Loucy (cell line): ENCODE results near the gene PPP1R9B.

Source experiments
- EZH2phosphoT487 ChIP-seq: fragments of 200-600 bp; IDR thresholded peaks from 2 replicates; pipeline ENCODE4 v1.6.1; 2018; ENCODE audit warnings: antibody characterized with exemption, mild to moderate bottlenecking, moderate library complexity, borderline replicate concordance
- TF ChIP-seq, protein P1 (sequence below): fragments of 200-600 bp; sonication (generic); conservative IDR thresholded peaks from 2 replicates; pipeline ENCODE4 v1.5.1; 2014; ENCODE audit warnings: mild to moderate bottlenecking, antibody characterized with exemption, low read length

DNA sequence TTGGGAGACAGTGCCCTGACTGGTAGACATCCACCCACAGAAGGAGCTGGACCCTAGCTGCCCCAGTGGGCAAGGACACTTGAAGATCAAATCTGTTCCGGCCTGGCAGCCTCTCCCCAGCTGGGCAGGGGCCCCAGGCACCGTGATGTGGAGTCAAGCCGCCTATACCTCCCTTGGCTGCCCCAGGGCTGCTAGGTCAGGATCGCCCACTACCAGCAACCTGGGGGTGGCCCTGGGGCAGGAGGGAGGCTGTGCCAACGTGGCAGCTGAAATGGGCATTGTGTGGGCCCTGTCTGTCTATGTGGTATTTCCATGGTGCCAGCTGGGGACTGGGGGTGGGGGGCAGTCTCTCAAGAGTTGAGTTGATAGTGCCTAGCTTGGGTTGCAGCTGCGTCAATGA is 54.4 kb downstream of the PPP1R9B start:
- TF ChIP-seq, protein P1, sequence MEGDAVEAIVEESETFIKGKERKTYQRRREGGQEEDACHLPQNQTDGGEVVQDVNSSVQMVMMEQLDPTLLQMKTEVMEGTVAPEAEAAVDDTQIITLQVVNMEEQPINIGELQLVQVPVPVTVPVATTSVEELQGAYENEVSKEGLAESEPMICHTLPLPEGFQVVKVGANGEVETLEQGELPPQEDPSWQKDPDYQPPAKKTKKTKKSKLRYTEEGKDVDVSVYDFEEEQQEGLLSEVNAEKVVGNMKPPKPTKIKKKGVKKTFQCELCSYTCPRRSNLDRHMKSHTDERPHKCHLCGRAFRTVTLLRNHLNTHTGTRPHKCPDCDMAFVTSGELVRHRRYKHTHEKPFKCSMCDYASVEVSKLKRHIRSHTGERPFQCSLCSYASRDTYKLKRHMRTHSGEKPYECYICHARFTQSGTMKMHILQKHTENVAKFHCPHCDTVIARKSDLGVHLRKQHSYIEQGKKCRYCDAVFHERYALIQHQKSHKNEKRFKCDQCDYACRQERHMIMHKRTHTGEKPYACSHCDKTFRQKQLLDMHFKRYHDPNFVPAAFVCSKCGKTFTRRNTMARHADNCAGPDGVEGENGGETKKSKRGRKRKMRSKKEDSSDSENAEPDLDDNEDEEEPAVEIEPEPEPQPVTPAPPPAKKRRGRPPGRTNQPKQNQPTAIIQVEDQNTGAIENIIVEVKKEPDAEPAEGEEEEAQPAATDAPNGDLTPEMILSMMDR = no peak
- TF ChIP-seq EZH2phosphoT487 = no peak
